ENCODE data around the gene GPBP1L1. TPM values are rescaled to one million over a fixed set of nuclear protein-coding genes. Genes with fewer than 3 reads are reported as not detected.
"Not testable (repeated sequence)": the region's sequence is repeated elsewhere in the genome, so short reads cannot be mapped to it uniquely, and the experiment has no call there.

Gene GPBP1L1
- 80.4 and 87.2 TPM in 2 replicates for total RNA-seq (2012; rRNA removed)

GRCh38 chr1:45686288-45687013 lies at the start of gene GPBP1L1:
TSS of gene GPBP1L1 (minus strand) at chr1:45686533. CDS start at chr1:45659087, 27,446 bp downstream.
- Histone ChIP-seq H3K4me2 (ENCODE audit: low read length) (peak within 1 kb of the TSS; percentile 96), H3K4me3 (ENCODE audit: low read length) (peak within 1 kb of the TSS; percentile 95), H3K4me1 (ENCODE audit: control insufficient read depth, insufficient read depth, low read length) (peaks cover 19% of the 10 kb centered on the region), H3K27me3 (ENCODE audit: control insufficient read depth, insufficient read depth, low read length) (no peaks in the 10 kb centered on the region), H3K36me3 (ENCODE audit: insufficient read depth, low read length) (peaks cover 8% of the 10 kb centered on the region), H3K9me3 (replicated peaks; ENCODE audit: low read length) (no peaks in the 10 kb centered on the region), H3K9ac (ENCODE audit: low read depth, low read length) (peak within 1 kb of the TSS; percentile 94)

GRCh38 chr1:45730780-45731319 lies 44.5 kb upstream of the GPBP1L1 start:
- no peaks in the 10 kb centered on the region for H3K9me3 ChIP-seq (replicated peaks; ENCODE audit: low read length)
- H3K36me3 ChIP-seq (ENCODE audit: insufficient read depth, low read length) = peaks cover 6% of the 10 kb centered on the region
- no peak overlapping the region for H3K4me3 ChIP-seq (ENCODE audit: low read length)
- no peaks in the 10 kb centered on the region for H3K27me3 ChIP-seq (ENCODE audit: control insufficient read depth, insufficient read depth, low read length)
- no peak overlapping the region for H3K4me2 ChIP-seq (ENCODE audit: low read length)
- no peaks in the 10 kb centered on the region for H3K4me1 ChIP-seq (ENCODE audit: control insufficient read depth, insufficient read depth, low read length)
- no peak overlapping the region for H3K9ac ChIP-seq (ENCODE audit: low read depth, low read length)

- no peak overlapping the region for H3K9ac ChIP-seq (ENCODE audit: low read depth, low read length)
- no peaks in the 10 kb centered on the region for H3K9me3 ChIP-seq (replicated peaks; ENCODE audit: low read length)
- H3K27me3 ChIP-seq (ENCODE audit: control insufficient read depth, insufficient read depth, low read length) = no peaks in the 10 kb centered on the region
- no peak overlapping the region for H3K4me3 ChIP-seq (ENCODE audit: low read length)
- H3K4me1 ChIP-seq (ENCODE audit: control insufficient read depth, insufficient read depth, low read length) = no peaks in the 10 kb centered on the region
- H3K36me3 ChIP-seq (ENCODE audit: insufficient read depth, low read length) = peaks cover 6% of the 10 kb centered on the region
- H3K4me2 ChIP-seq (ENCODE audit: low read length) = no peak overlapping the region
These were observed 43.9 kb upstream of the GPBP1L1 start for GRCh38 chr1:45730075-45730779.

GRCh38 chr1:45726007-45726406 lies 39.7 kb upstream of the GPBP1L1 start:
- H3K4me1 ChIP-seq (ENCODE audit: control insufficient read depth, insufficient read depth, low read length) = peaks cover 15% of the 10 kb centered on the region
- not testable (repeated sequence) for H3K9ac ChIP-seq (ENCODE audit: low read depth, low read length); H3K4me2 ChIP-seq (ENCODE audit: low read length); H3K4me3 ChIP-seq (ENCODE audit: low read length); H3K36me3 ChIP-seq (ENCODE audit: insufficient read depth, low read length); H3K27me3 ChIP-seq (ENCODE audit: control insufficient read depth, insufficient read depth, low read length); H3K9me3 ChIP-seq (replicated peaks; ENCODE audit: low read length)

- H3K36me3 ChIP-seq (ENCODE audit: insufficient read depth, low read length) = peaks cover 4% of the 10 kb centered on the region
- H3K9me3 ChIP-seq (replicated peaks; ENCODE audit: low read length) = no peaks in the 10 kb centered on the region
- H3K4me3 ChIP-seq (ENCODE audit: low read length) = no peak overlapping the region
- no peak overlapping the region for H3K9ac ChIP-seq (ENCODE audit: low read depth, low read length)
- H3K4me2 ChIP-seq (ENCODE audit: low read length) = no peak overlapping the region
- H3K4me1 ChIP-seq (ENCODE audit: control insufficient read depth, insufficient read depth, low read length) = peaks cover 17% of the 10 kb centered on the region
- no peaks in the 10 kb centered on the region for H3K27me3 ChIP-seq (ENCODE audit: control insufficient read depth, insufficient read depth, low read length)
These were observed 37.1 kb upstream of the GPBP1L1 start for GRCh38 chr1:45723248-45723930.

GRCh38 chr1:45722809-45723208 lies 36.5 kb upstream of the GPBP1L1 start:
- H3K9me3 ChIP-seq (replicated peaks; ENCODE audit: low read length) = no peaks in the 10 kb centered on the region
- peaks cover 4% of the 10 kb centered on the region for H3K36me3 ChIP-seq (ENCODE audit: insufficient read depth, low read length)
- no peaks in the 10 kb centered on the region for H3K27me3 ChIP-seq (ENCODE audit: control insufficient read depth, insufficient read depth, low read length)
- H3K4me3 ChIP-seq (ENCODE audit: low read length) = no peak overlapping the region
- peaks cover 17% of the 10 kb centered on the region for H3K4me1 ChIP-seq (ENCODE audit: control insufficient read depth, insufficient read depth, low read length)
- H3K9ac ChIP-seq (ENCODE audit: low read depth, low read length) = no peak overlapping the region
- no peak overlapping the region for H3K4me2 ChIP-seq (ENCODE audit: low read length)

GRCh38 chr1:45721207-45721606 lies 34.9 kb upstream of the GPBP1L1 start:
- H3K4me1 ChIP-seq (ENCODE audit: control insufficient read depth, insufficient read depth, low read length) = peaks cover 19% of the 10 kb centered on the region
- no peak overlapping the region for H3K4me2 ChIP-seq (ENCODE audit: low read length)
- H3K9me3 ChIP-seq (replicated peaks; ENCODE audit: low read length) = no peaks in the 10 kb centered on the region
- no peaks in the 10 kb centered on the region for H3K27me3 ChIP-seq (ENCODE audit: control insufficient read depth, insufficient read depth, low read length)
- H3K4me3 ChIP-seq (ENCODE audit: low read length) = no peak overlapping the region
- no peak overlapping the region for H3K9ac ChIP-seq (ENCODE audit: low read depth, low read length)
- H3K36me3 ChIP-seq (ENCODE audit: insufficient read depth, low read length) = no peaks in the 10 kb centered on the region

GRCh38 chr1:45718289-45718688 lies 32.0 kb upstream of the GPBP1L1 start:
- no peak overlapping the region for H3K4me2 ChIP-seq (ENCODE audit: low read length)
- H3K27me3 ChIP-seq (ENCODE audit: control insufficient read depth, insufficient read depth, low read length) = no peaks in the 10 kb centered on the region
- H3K4me1 ChIP-seq (ENCODE audit: control insufficient read depth, insufficient read depth, low read length) = peaks cover 16% of the 10 kb centered on the region
- H3K9me3 ChIP-seq (replicated peaks; ENCODE audit: low read length) = no peaks in the 10 kb centered on the region
- no peak overlapping the region for H3K4me3 ChIP-seq (ENCODE audit: low read length)
- no peak overlapping the region for H3K9ac ChIP-seq (ENCODE audit: low read depth, low read length)
- peaks cover 9% of the 10 kb centered on the region for H3K36me3 ChIP-seq (ENCODE audit: insufficient read depth, low read length)

- not testable (repeated sequence) for H3K36me3 ChIP-seq (ENCODE audit: insufficient read depth, low read length); H3K4me1 ChIP-seq (ENCODE audit: control insufficient read depth, insufficient read depth, low read length); H3K4me2 ChIP-seq (ENCODE audit: low read length)
These were observed 31.1 kb upstream of the GPBP1L1 start for GRCh38 chr1:45717386-45717785.

GRCh38 chr1:45716700-45717099 lies 30.4 kb upstream of the GPBP1L1 start:
- Histone ChIP-seq H3K36me3 (ENCODE audit: insufficient read depth, low read length) (peaks cover 10% of the 10 kb centered on the region), H3K4me1 (ENCODE audit: control insufficient read depth, insufficient read depth, low read length) (peaks cover 10% of the 10 kb centered on the region), H3K9me3 (replicated peaks; ENCODE audit: low read length) (no peaks in the 10 kb centered on the region), H3K27me3 (ENCODE audit: control insufficient read depth, insufficient read depth, low read length) (no peaks in the 10 kb centered on the region), H3K4me3 (ENCODE audit: low read length) (no peak overlapping the region), H3K9ac (ENCODE audit: low read depth, low read length) (no peak overlapping the region), H3K4me2 (ENCODE audit: low read length) (no peak overlapping the region)

More at GRCh38 chr1:45717386-45717785, 31.1 kb upstream of the GPBP1L1 start:
- H3K27me3 ChIP-seq (ENCODE audit: control insufficient read depth, insufficient read depth, low read length); H3K4me3 ChIP-seq (ENCODE audit: low read length); H3K9me3 ChIP-seq (replicated peaks; ENCODE audit: low read length); H3K9ac ChIP-seq (ENCODE audit: low read depth, low read length): not testable (repeated sequence)

- H3K4me2 ChIP-seq (ENCODE audit: low read length) = no peak overlapping the region
- H3K9me3 ChIP-seq (replicated peaks; ENCODE audit: low read length) = no peaks in the 10 kb centered on the region
- no peaks in the 10 kb centered on the region for H3K27me3 ChIP-seq (ENCODE audit: control insufficient read depth, insufficient read depth, low read length)
- peaks cover 2% of the 10 kb centered on the region for H3K4me1 ChIP-seq (ENCODE audit: control insufficient read depth, insufficient read depth, low read length)
- H3K36me3 ChIP-seq (ENCODE audit: insufficient read depth, low read length) = peaks cover 12% of the 10 kb centered on the region
- no peak overlapping the region for H3K4me3 ChIP-seq (ENCODE audit: low read length)
- no peak overlapping the region for H3K9ac ChIP-seq (ENCODE audit: low read depth, low read length)
These were observed 27.4 kb upstream of the GPBP1L1 start for GRCh38 chr1:45713711-45714110.

All from skeletal muscle satellite cell (primary cell).